Pancreas (tissue), 10 donors: Measurements from ENCODE around the gene APOD. TPM values are rescaled to one million over a fixed set of nuclear protein-coding genes. Genes with fewer than 3 reads are reported as not detected.
"Not testable (repeated sequence)": the region's sequence is repeated elsewhere in the genome, so short reads cannot be mapped to it uniquely, and the experiment has no call there.

Experiments
- ATAC-seq, 4 donors: fragments of 200-7000 bp; cut with Tn5 transposase; one replicate each; pipeline versions ENCODE4 v1.8.0 to v1.9.1; 2020; ENCODE audit warnings: mild to moderate bottlenecking in 4 of 4, moderate library complexity in 4 of 4
- DNase-seq, 6 donors: peaks; one replicate each; pipeline ENCODE4 v3.0.0-alpha.2; 2020
- FAIRE-seq: peaks from 2 replicates; lab custom pipeline; 2012; peaks lifted over from hg19 to GRCh38; lab: Jason Lieb, UNC
- H3K27ac ChIP-seq, 4 donors: fragments of 200-600 bp; sonication (generic); 1 replicate in 3 of 4; 2 replicates in 1 of 4; pipeline versions ENCODE4 v1.5.0 to v1.8.0; 2020
- H3K27me3 ChIP-seq, 4 donors: fragments of 200-600 bp; one replicate each; pipeline ENCODE4 v1.8.0; 2021
- H3K36me3 ChIP-seq, 3 donors: fragments of 200-600 bp; sonication (generic) in 1 of 3; one replicate each; pipeline versions ENCODE4 v1.5.0 to v1.8.0; 2020 to 2021
- H3K4me1 ChIP-seq, 3 donors: fragments of 200-600 bp; one replicate each; pipeline ENCODE4 v1.8.0; 2021
- H3K4me3 ChIP-seq, 4 donors: fragments of 200-600 bp; sonication (generic) in 2 of 4; one replicate each; pipeline versions ENCODE4 v1.5.0 to v1.8.0; 2020 to 2021
- H3K9me3 ChIP-seq, 4 donors: fragments of 200-600 bp; one replicate each; pipeline ENCODE4 v1.8.0; 2021
- WGBS, 2 donors: extraction: QIAGEN DNeasy Blood & Tissue Kit; methylation state at CpG; one replicate each; pipeline ENCODE4 v1.1.7; 2013; 5-methylcytosine and 5-hydroxymethylcytosine counted together
- intact Hi-C, 3 donors: fragments of 100-400 bp; cut with DNase I; formaldehyde crosslinking; loops; one replicate each; pipeline versions ENCODE4 v1.11.1 to v1.14.2; 2022
- polyA plus RNA-seq, 2 donors: library from polyadenylated mRNA; stranded (reverse); fragments of 200-250 nt; gene quantifications; one replicate each; pipeline ENCODE4 v1.2.3, GENCODE V29; 2013
- total RNA-seq, 6 donors: library from RNA; stranded (reverse); fragmentation: NEBNext Ultra II Directional in 4 of 6; extraction: Animal tissue kit (Norgen Biotek cat#: 25700) in 4 of 6; gene quantifications; one replicate each; pipeline versions ENCODE4 v1.2.1 to v1.2.4, GENCODE V29; 2021 to 2023
- donor health status: healthy with polysubstance abuse.
- donor health status: DM: no; HTN: no; CAD: no; lungs with moderate emphysema.
- donor health status: DM: no; HTN: no; CAD: no.
- donor health status: control.
- donor health status: control.
- donor health status: Bipolar disorder and iron deficiency.
- donor health status: DM: yes; HTN: yes; CAD: no.
- donor health status: DM: no; HTN: no; CAD: no.
- donor health status: DM: no; HTN: no; CAD: no.
- donor health status: DM: yes; HTN: yes; CAD: no.

The APOD gene
- total and polyA plus RNA-seq, 8 donors, result 12.1 to 133 (median 60.8) TPM

- H3K27me3 ChIP-seq, DNase-seq, intact Hi-C loops, H3K36me3 ChIP-seq, FAIRE-seq, H3K4me1 ChIP-seq, H3K9me3 ChIP-seq, H3K27ac ChIP-seq: not testable (repeated sequence)
- 12 to 14% methylated on average over 6 to 19 of the region's 62 CpGs for WGBS, 2 donors
- peak overlapping the region in 1 of 4 donors; percentile 20 for H3K4me3 ChIP-seq
- peak; percentile 95 to 98 (median 97) for ATAC-seq
Observed at GRCh38 chr3:195624603-195625560, 41.1 kb upstream of the APOD start.

- H3K27ac ChIP-seq, H3K4me3 ChIP-seq, DNase-seq, H3K36me3 ChIP-seq, H3K27me3 ChIP-seq, H3K4me1 ChIP-seq, intact Hi-C loops, FAIRE-seq, H3K9me3 ChIP-seq: not testable (repeated sequence)
- ATAC-seq, result peak; percentile 1 to 53 (median 25)
- WGBS, 2 donors, result no CpG with 5 or more reads among the region's 14 CpGs
Observed at GRCh38 chr3:195624171-195624570, 40.4 kb upstream of the APOD start.

GRCh38 chr3:195623217-195623965 is 39.7 kb upstream of the APOD start:
- ATAC-seq, H3K4me3 ChIP-seq, intact Hi-C loops, H3K9me3 ChIP-seq, H3K27me3 ChIP-seq, H3K27ac ChIP-seq, H3K4me1 ChIP-seq, FAIRE-seq, H3K36me3 ChIP-seq, DNase-seq: not testable (repeated sequence)
- WGBS, 2 donors, result 79 to 89% methylated on average over 14 to 23 of the region's 26 CpGs

GRCh38 chr3:195622523-195623170 is 38.9 kb upstream of the APOD start:
- H3K4me3 ChIP-seq, result not testable (repeated sequence)
- 82 to 87% methylated on average over 15 to 17 of the region's 17 CpGs for WGBS, 2 donors

GRCh38 chr3:195622012-195622411 is 38.3 kb upstream of the APOD start:
- H3K36me3 ChIP-seq, H3K27me3 ChIP-seq, H3K4me1 ChIP-seq, intact Hi-C loops, DNase-seq, H3K9me3 ChIP-seq, H3K27ac ChIP-seq, ATAC-seq, H3K4me3 ChIP-seq, FAIRE-seq: not testable (repeated sequence)
- WGBS, 2 donors, result 91% methylated on average over 5 to 6 of the region's 6 CpGs

More at GRCh38 chr3:195622523-195623170, 38.9 kb upstream of the APOD start:
- FAIRE-seq, ATAC-seq, H3K9me3 ChIP-seq, DNase-seq, intact Hi-C loops, H3K36me3 ChIP-seq, H3K27me3 ChIP-seq, H3K4me1 ChIP-seq, H3K27ac ChIP-seq: not testable (repeated sequence)

- H3K27me3 ChIP-seq, ATAC-seq, H3K36me3 ChIP-seq, DNase-seq, H3K4me3 ChIP-seq, H3K4me1 ChIP-seq, FAIRE-seq, H3K9me3 ChIP-seq, H3K27ac ChIP-seq: not testable (repeated sequence)
- intact Hi-C loops, result loop anchor here in 1 of 3 donors (2.0 kb wide), 1 partner anchor 100 kb away; the partner anchor contains the start of gene MUC20
- WGBS, 2 donors, result 77 to 85% methylated on average over 3 of the region's 3 CpGs
Observed at GRCh38 chr3:195621095-195621494, 37.4 kb upstream of the APOD start.

- H3K9me3 ChIP-seq, H3K36me3 ChIP-seq, ATAC-seq, H3K4me3 ChIP-seq, DNase-seq, H3K4me1 ChIP-seq, FAIRE-seq, H3K27ac ChIP-seq, H3K27me3 ChIP-seq: not testable (repeated sequence)
- intact Hi-C loops, result loop anchor here in 1 of 3 donors (2.0 kb wide), 1 partner anchor 100 kb away; the partner anchor contains the start of gene MUC20
- 71 to 73% methylated on average over 2 to 3 of the region's 3 CpGs for WGBS, 2 donors
Observed at GRCh38 chr3:195620476-195620875, 36.7 kb upstream of the APOD start.

GRCh38 chr3:195619591-195620369 is 36.0 kb upstream of the APOD start:
- not testable (repeated sequence) for H3K4me1 ChIP-seq, DNase-seq, ATAC-seq, H3K4me3 ChIP-seq, H3K36me3 ChIP-seq, H3K27me3 ChIP-seq, FAIRE-seq, H3K27ac ChIP-seq, H3K9me3 ChIP-seq
- intact Hi-C loops, result loop anchor here in 1 of 3 donors (2.0 kb wide), 1 partner anchor 101 kb away; the partner anchor contains the start of gene MUC20
- 74 to 79% methylated on average over 26 of the region's 26 CpGs for WGBS, 2 donors

- FAIRE-seq, H3K36me3 ChIP-seq, intact Hi-C loops, H3K27me3 ChIP-seq, H3K27ac ChIP-seq, H3K4me3 ChIP-seq, H3K9me3 ChIP-seq, H3K4me1 ChIP-seq: not testable (repeated sequence)
- ATAC-seq, result peak in 2 of 4 donors; percentile 4 to 5
- peak in 1 of 6 donors; percentile 67 for DNase-seq
- WGBS, 2 donors, result 64 to 68% methylated on average over 20 to 24 of the region's 28 CpGs
Observed at GRCh38 chr3:195617784-195618659, 34.3 kb upstream of the APOD start.

- H3K27me3 ChIP-seq, intact Hi-C loops, H3K36me3 ChIP-seq, FAIRE-seq, H3K9me3 ChIP-seq, H3K27ac ChIP-seq, ATAC-seq, H3K4me1 ChIP-seq, H3K4me3 ChIP-seq, DNase-seq: not testable (repeated sequence)
- 63 to 78% methylated on average over 5 of the region's 5 CpGs for WGBS, 2 donors
Observed at GRCh38 chr3:195617134-195617533, 33.4 kb upstream of the APOD start.
